WI38 (cell line): ENCODE data around the gene OR52I1.

Source experiments
- H3K4me3 ChIP-seq: 2 replicates; pipeline ENCODE4 v1.5.1; 2011; ENCODE audit warnings: low read depth, mild to moderate bottlenecking, control low read depth, low read length
- TF ChIP-seq, protein P1 (sequence below): IDR thresholded peaks from 2 replicates; pipeline ENCODE4 v1.5.1; 2012; ENCODE audit warnings: low read depth, mild to moderate bottlenecking, control low read depth, low read length

The OR52I1 gene

GRCh38 chr11:4593739-4594138 is at the start of gene OR52I1:
OR52I1 (plus strand) TSS chr11:4594039; CDS start chr11:4594039, 0 bp downstream.
- no peak within 1 kb of the TSS for H3K4me3 ChIP-seq
- TF ChIP-seq, protein P1, sequence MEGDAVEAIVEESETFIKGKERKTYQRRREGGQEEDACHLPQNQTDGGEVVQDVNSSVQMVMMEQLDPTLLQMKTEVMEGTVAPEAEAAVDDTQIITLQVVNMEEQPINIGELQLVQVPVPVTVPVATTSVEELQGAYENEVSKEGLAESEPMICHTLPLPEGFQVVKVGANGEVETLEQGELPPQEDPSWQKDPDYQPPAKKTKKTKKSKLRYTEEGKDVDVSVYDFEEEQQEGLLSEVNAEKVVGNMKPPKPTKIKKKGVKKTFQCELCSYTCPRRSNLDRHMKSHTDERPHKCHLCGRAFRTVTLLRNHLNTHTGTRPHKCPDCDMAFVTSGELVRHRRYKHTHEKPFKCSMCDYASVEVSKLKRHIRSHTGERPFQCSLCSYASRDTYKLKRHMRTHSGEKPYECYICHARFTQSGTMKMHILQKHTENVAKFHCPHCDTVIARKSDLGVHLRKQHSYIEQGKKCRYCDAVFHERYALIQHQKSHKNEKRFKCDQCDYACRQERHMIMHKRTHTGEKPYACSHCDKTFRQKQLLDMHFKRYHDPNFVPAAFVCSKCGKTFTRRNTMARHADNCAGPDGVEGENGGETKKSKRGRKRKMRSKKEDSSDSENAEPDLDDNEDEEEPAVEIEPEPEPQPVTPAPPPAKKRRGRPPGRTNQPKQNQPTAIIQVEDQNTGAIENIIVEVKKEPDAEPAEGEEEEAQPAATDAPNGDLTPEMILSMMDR = no peak

DNA sequence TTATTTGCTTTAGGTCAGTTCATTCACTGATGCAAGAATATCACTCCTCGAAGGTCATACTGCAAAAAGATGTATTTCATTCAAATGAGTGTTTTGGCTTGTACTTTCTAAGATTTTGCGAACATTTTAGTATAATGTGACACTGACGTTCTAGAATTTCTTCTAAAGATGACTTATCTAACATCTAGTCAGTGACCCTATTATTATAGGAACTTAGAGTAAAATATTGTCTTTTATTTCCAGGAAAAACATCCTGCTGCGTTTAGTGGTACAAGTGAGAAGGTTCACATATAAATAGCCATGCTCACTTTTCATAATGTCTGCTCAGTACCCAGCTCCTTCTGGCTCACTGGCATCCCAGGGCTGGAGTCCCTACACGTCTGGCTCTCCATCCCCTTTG is 48.9 kb upstream of the OR52I1 start, which contains the start of gene OR52M1:
OR52M1 (plus strand) TSS at position 301 of the 400 bp plus-strand sequence; CDS start at position 301, 0 bp downstream.
- TF ChIP-seq, protein P1 = no peak
- no peak within 1 kb of the TSS for H3K4me3 ChIP-seq

DNA sequence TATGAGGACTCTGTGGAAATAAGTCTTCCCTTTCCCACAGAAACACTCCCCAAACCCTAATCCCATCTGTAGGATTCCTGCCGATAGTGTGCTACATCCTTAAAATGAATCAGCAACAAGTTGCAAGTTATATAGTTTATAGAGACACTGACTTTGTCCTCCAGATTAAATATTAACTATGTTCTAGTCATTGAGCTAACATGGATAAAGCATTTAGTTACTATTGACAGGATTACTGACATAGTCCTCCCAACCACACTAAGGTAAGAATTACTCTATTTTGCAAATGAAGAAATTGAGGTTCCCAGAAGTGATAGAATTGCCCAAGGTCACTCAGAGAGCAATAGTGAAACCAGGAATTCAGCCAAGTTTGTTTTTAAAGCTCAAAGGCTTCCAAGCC is 47.0 kb upstream of the OR52I1 start:
- no peak overlapping the region for H3K4me3 ChIP-seq
- TF ChIP-seq, protein P1 = no peak

DNA sequence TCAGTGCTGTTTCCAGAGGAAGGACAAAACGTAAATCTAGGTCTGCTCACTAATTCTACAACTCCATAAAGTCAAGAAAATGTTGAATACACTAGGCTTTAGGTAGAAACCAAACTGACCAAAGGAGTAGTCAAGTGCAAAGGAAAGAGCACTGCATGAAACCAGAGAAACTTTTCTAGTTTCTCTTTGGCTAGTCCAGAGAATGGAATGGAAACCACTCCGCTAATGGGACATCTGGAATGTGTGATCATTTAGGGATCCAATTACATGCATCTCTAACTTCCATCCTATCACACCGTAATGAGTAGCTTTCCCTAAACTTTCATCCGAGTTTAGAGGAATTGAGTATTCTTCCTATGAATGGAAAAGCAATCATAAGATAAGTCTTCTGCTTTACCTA is 46.4 kb upstream of the OR52I1 start:
- TF ChIP-seq, protein P1 = no peak
- no peak overlapping the region for H3K4me3 ChIP-seq

DNA sequence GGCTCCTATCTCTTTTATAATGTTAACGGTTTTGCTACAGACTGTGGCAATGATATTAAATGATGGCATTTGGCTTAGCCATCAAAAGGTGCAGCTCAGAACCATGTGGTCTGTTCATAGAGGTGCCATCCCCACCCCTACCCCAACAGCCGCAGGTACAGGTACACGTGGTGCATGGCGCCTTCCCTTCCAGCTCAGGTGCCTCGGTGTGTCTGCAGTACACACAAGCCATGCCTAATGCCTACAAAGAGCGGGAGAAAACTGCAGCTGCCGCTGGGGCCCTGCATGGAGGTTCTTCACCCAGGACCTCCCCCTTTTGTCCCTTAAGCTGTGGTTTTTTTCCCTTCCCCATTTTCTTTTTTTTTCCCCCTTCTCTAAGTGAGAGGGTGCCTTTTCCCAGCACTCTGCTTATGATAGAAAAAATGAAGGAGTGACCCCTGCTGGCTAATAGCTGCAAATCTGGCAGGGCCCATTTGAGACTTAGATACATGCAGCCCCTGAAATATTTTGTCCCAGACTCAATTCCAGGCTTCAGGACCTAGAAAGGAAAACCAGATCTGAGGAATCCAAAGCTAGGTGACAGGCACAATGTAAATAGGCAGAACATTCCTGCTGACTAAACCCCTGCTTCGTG is 42.4 kb upstream of the OR52I1 start:
- TF ChIP-seq, protein P1 = 0 out of 2 replicates have a peak, but pooled peaks have one; percentile 24
- no peak overlapping the region for H3K4me3 ChIP-seq

GRCh38 chr11:4559527-4560440 is 34.1 kb upstream of the OR52I1 start:
- no peak overlapping the region for H3K4me3 ChIP-seq
- TF ChIP-seq, protein P1 = no peak

DNA sequence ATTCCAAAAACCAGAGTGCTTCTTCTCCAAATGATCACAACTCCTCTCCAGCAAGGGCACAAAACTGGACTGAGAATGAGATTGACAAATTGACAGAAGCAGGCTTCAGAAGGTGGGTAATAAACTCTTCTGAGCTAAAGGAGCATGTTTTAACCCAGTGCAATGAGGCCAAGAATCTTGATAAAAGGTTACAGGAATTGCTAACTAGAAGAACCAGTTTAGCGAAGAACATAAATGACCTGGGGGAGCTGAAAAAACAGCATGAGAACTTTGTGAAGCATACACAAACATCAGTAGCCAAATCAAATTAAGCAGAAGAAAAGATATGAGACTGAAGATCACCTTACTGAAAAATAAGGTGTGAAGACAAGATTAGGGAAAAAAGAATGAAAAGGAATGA is 33.4 kb upstream of the OR52I1 start:
- TF ChIP-seq, protein P1 = no peak
- H3K4me3 ChIP-seq = no peak overlapping the region
